K562 (cell line): ENCODE data around the gene PRSS8. TPM values are rescaled to one million over a fixed set of nuclear protein-coding genes. Genes with fewer than 3 reads are reported as not detected.
A peak's percentile ranks its signal among the peaks of the same experiment; 100 is the strongest.

Experiments used
- ATF4 ChIP-seq: fragments of 450-650 bp; formaldehyde crosslinking; IDR thresholded peaks from 2 replicates; pipeline ENCODE4 v1.4.0; 2022; ENCODE audit warnings: mild to moderate bottlenecking, moderate library complexity
- BCLAF1 ChIP-seq, 2 experiments: fragments of 450-650 bp in 1 of 2; IDR thresholded peaks; 2 replicates each; pipeline ENCODE4 v1.6.1; 2011 to 2017; ENCODE audit warnings: low read depth in 2 of 2, antibody characterized with exemption in 1 of 2, borderline replicate concordance in 1 of 2, low read length in 1 of 2, mild to moderate bottlenecking in 1 of 2, mixed read lengths in 1 of 2; ENCODE audit not compliant: control insufficient read depth in 1 of 2
- BDP1 ChIP-seq: IDR thresholded peaks from 3 replicates; pipeline ENCODE4 v1.6.1; 2011; ENCODE audit not compliant: insufficient read length, insufficient read depth
- CHD4 ChIP-seq: fragments of 200-600 bp; sonication (generic); IDR thresholded peaks from 3 replicates; pipeline ENCODE4 v1.6.1; 2012; ENCODE audit warnings: low read depth, mild to moderate bottlenecking, mixed read lengths, low read length, inconsistent platforms; ENCODE audit not compliant: insufficient read depth, insufficient replicate concordance, poor library complexity, severe bottlenecking
- DNMT1 ChIP-seq: fragments of 450-650 bp; IDR thresholded peaks from 2 replicates; pipeline ENCODE4 v1.6.1; 2016; ENCODE audit warnings: antibody characterized with exemption, mild to moderate bottlenecking
- FOXA1 ChIP-seq: fragments of 450-650 bp; IDR thresholded peaks from 2 replicates; pipeline ENCODE4 v1.6.1; 2016; ENCODE audit warnings: mild to moderate bottlenecking, borderline replicate concordance
- HDGF ChIP-seq: fragments of 450-650 bp; IDR thresholded peaks from 2 replicates; pipeline ENCODE4 v1.6.1; 2016
- HLTF ChIP-seq: fragments of 450-650 bp; IDR thresholded peaks from 2 replicates; pipeline ENCODE4 v1.6.1; 2016
- MCM5 ChIP-seq: fragments of 450-650 bp; IDR thresholded peaks from 2 replicates; pipeline ENCODE4 v1.6.1; 2016; ENCODE audit warnings: low read depth
- MEIS2 ChIP-seq: fragments of 450-650 bp; IDR thresholded peaks from 2 replicates; pipeline ENCODE4 v1.6.1; 2014; ENCODE audit warnings: mild to moderate bottlenecking; ENCODE audit not compliant: partially characterized antibody
- MLX ChIP-seq, 2 experiments: fragments of 450-650 bp in 1 of 2; sonication (generic) in 1 of 2; formaldehyde crosslinking; conservative IDR thresholded peaks; 2 replicates each; pipeline versions ENCODE4 v1.4.0 to v1.8.1; 2020 to 2022; ENCODE audit warnings: mild to moderate bottlenecking in 1 of 2, missing genetic modification reagents in 1 of 2
- MYC ChIP-seq, 2 experiments: fragments of 250-450 bp in 1 of 2; sonication (Bioruptor Pico) in 1 of 2; IDR thresholded peaks; 2 replicates each; pipeline versions ENCODE4 v1.5.1 to v1.6.1; 2012 to 2021; ENCODE audit warnings: low read depth in 2 of 2, borderline replicate concordance in 1 of 2, improper control_type of control experiment in 1 of 2, low read length in 1 of 2, mild to moderate bottlenecking in 1 of 2, moderate library complexity in 1 of 2
- NFRKB ChIP-seq: fragments of 450-650 bp; IDR thresholded peaks from 2 replicates; pipeline ENCODE4 v1.6.1; 2016; ENCODE audit warnings: low read depth
- PHB ChIP-seq: fragments of 250-450 bp; sonication (Bioruptor Pico); IDR thresholded peaks from 2 replicates; pipeline ENCODE4 v1.5.0; 2021
- PHTF2 ChIP-seq: fragments of 250-450 bp; sonication (Bioruptor Pico); IDR thresholded peaks from 2 replicates; pipeline ENCODE4 v1.5.0; 2021; ENCODE audit warnings: mild to moderate bottlenecking
- SETDB1 ChIP-seq: IDR thresholded peaks from one replicate; pipeline ENCODE4 v1.6.1; 2012; ENCODE audit warnings: low read length, control low read depth, inconsistent platforms
- ZHX1 ChIP-seq: fragments of 150-350 bp; conservative IDR thresholded peaks from 2 replicates; pipeline ENCODE4 v1.6.1; 2014; ENCODE audit warnings: low read length
- ZNF124 ChIP-seq: sonication (generic); formaldehyde crosslinking; IDR thresholded peaks from 2 replicates; pipeline ENCODE4 v1.8.1; 2022; ENCODE audit warnings: missing genetic modification reagents
- ZNF134 ChIP-seq: fragments of 250-450 bp; sonication (Bioruptor Pico); conservative IDR thresholded peaks from 2 replicates; pipeline ENCODE4 v1.4.0; 2020
- ZNF212 ChIP-seq: fragments of 450-650 bp; formaldehyde crosslinking; IDR thresholded peaks from 2 replicates; pipeline ENCODE4 v1.4.0; 2020; ENCODE audit warnings: mild to moderate bottlenecking
- ZNF551 ChIP-seq: fragments of 250-450 bp; sonication (Bioruptor Pico); IDR thresholded peaks from 2 replicates; pipeline ENCODE4 v1.5.0; 2021; ENCODE audit warnings: mild to moderate bottlenecking, moderate library complexity
- polyA plus RNA-seq, 8 experiments: library from polyadenylated mRNA; depleted of rRNA in 4 of 8; stranded (reverse) in 5 of 8; unstranded in 3 of 8; fragments of >200 nt; fragmentation: Nextera tagmentation in 2 of 8; fragmentation: Illumina TruSeq in 1 of 8; extraction: Ambion mirVana in 2 of 8; extraction: Trizol in 1 of 8; gene quantifications; 2 replicates each; pipeline versions ENCODE4 v1.2.1 to v1.2.3, GENCODE V29; 2011 to 2014; ENCODE audit warnings: inconsistent platforms in 1 of 8, missing spikeins in 1 of 8
- total RNA-seq, 7 experiments: library from RNA; depleted of rRNA in 6 of 7; stranded (reverse); fragments of >200 nt in 6 of 7; fragmentation: Illumina TruSeq in 2 of 7; extraction: Trizol in 2 of 7; gene quantifications; 2 replicates each; pipeline versions ENCODE4 v1.2.1 to v1.2.3, GENCODE V29; 2011 to 2021; ENCODE audit warnings: low replicate concordance in 1 of 7

PRSS8 gene
- total and polyA plus RNA-seq, 9 of the 15 experiments (the other 6 are each of a cell fraction or from before 2014, with no cell fraction given) = 0.25 to 3.9 (median 1.3) TPM; not detected in 1

GRCh38 chr16:31099860-31100638 lies 35.5 kb downstream of the PRSS8 start (continued):
- TF ChIP-seq BCLAF1 (IDR thresholded peaks at IDR 0.05; ENCODE audit: borderline replicate concordance in 1 of 2, control insufficient read depth in 1 of 2, low read depth in 2 of 2, low read length in 1 of 2) (no peak), ZHX1 (no peak), MEIS2 (no peak), FOXA1 (peak; percentile 83), ATF4 (CRISPR knock-in tag) (no peak), MCM5 (no peak), MLX (CRISPR knock-in tag; conservative IDR thresholded peaks at IDR 0.05) (no peak), PHB (no peak), ZNF134 (CRISPR knock-in tag) (no peak), HLTF (no peak), ZNF212 (no peak), ZNF124 (no peak), SETDB1 (no peak), PHTF2 (CRISPR knock-in tag) (no peak), DNMT1 (no peak), NFRKB (no peak), ZNF551 (CRISPR knock-in tag) (no peak), HDGF (no peak), CHD4 (no peak), MYC (IDR thresholded peaks at IDR 0.05; ENCODE audit: low read depth, low read length) (no peak), MYC (CRISPR knock-in tag; IDR thresholded peaks at IDR 0.05; ENCODE audit: borderline replicate concordance, low read depth) (no peak), BDP1 (no peak)
